HG02870 (cell line): ENCODE measurements around the gene NTN4.
"Not testable (repeated sequence)": the region's sequence is repeated elsewhere in the genome, so short reads cannot be mapped to it uniquely, and the experiment has no call there.

Source experiments
- ATAC-seq: cut with Tn5 transposase; IDR thresholded peaks from one replicate; pipeline ENCODE4 v1.9.1; 2021; ENCODE audit warnings: mild to moderate bottlenecking, moderate library complexity; ENCODE audit not compliant: unreplicated experiment

Gene NTN4

GRCh38 chr12:95672166-95672565 lies 118.4 kb downstream of the NTN4 start:
- no peak for ATAC-seq

GRCh38 chr12:95671265-95671664 lies 119.3 kb downstream of the NTN4 start:
- ATAC-seq: no peak

- no peak for ATAC-seq
Observed at GRCh38 chr12:95663525-95663924, 127.0 kb downstream of the NTN4 start.

GRCh38 chr12:95661360-95661759 lies 129.2 kb downstream of the NTN4 start:
- ATAC-seq: no peak

GRCh38 chr12:95658386-95658785 lies 132.2 kb downstream of the NTN4 start:
- no peak for ATAC-seq

GRCh38 chr12:95654665-95655064 lies 135.9 kb downstream of the NTN4 start:
- not testable (repeated sequence) for ATAC-seq

GRCh38 chr12:95653771-95654546 lies 136.6 kb downstream of the NTN4 start:
- ATAC-seq: no peak

GRCh38 chr12:95651681-95652080 lies 138.9 kb downstream of the NTN4 start:
- no peak for ATAC-seq

- no peak for ATAC-seq
Observed at GRCh38 chr12:95648990-95649791, 141.4 kb downstream of the NTN4 start.

- ATAC-seq: no peak
Observed at GRCh38 chr12:95646781-95647190, 143.8 kb downstream of the NTN4 start.

- ATAC-seq: no peak
Observed at GRCh38 chr12:95643256-95643655, 147.3 kb downstream of the NTN4 start.

- ATAC-seq: no peak
Observed at GRCh38 chr12:95642583-95642982, 148.0 kb downstream of the NTN4 start.

- no peak for ATAC-seq
Observed at GRCh38 chr12:95641299-95641952, 149.1 kb downstream of the NTN4 start.

GRCh38 chr12:95640516-95640915 lies 150.0 kb downstream of the NTN4 start:
- no peak for ATAC-seq

GRCh38 chr12:95637471-95638155 lies 153.0 kb downstream of the NTN4 start:
- ATAC-seq: no peak

- no peak for ATAC-seq
Observed at GRCh38 chr12:95637010-95637409, 153.6 kb downstream of the NTN4 start.

- ATAC-seq: no peak
Observed at GRCh38 chr12:95634622-95635621, 155.6 kb downstream of the NTN4 start.

GRCh38 chr12:95633732-95634465 lies 156.7 kb downstream of the NTN4 start:
- no peak for ATAC-seq

- ATAC-seq: no peak
Observed at GRCh38 chr12:95633049-95633731, 157.4 kb downstream of the NTN4 start.
